GM21717 (cell line): ENCODE data around the gene SCAP.

ENCODE experiments used
- ATAC-seq: cut with Tn5 transposase; IDR thresholded peaks from one replicate; pipeline ENCODE4 v1.9.1; 2021; ENCODE audit warnings: mild to moderate bottlenecking, moderate library complexity; ENCODE audit not compliant: unreplicated experiment

Gene SCAP

DNA sequence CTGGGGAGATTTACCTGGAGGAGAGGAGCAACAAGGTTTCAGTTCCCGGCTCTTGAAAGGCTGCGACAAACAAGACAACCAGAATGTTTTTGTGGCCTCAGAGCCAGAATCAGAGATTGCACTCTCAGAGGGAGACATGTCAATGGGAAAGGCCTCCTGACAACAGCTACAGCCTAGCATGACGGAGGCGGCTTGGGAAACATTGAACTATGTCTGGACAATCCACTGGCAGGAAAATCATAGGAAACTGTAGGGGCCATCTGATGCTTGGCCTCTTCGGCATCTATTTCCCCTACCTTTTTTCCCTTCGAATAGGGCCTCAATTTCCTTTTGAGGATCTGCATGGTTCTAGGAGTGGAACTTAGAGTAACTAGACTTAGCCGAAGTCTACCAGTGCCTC is 108.1 kb downstream of the SCAP start:
- ATAC-seq = no peak

DNA sequence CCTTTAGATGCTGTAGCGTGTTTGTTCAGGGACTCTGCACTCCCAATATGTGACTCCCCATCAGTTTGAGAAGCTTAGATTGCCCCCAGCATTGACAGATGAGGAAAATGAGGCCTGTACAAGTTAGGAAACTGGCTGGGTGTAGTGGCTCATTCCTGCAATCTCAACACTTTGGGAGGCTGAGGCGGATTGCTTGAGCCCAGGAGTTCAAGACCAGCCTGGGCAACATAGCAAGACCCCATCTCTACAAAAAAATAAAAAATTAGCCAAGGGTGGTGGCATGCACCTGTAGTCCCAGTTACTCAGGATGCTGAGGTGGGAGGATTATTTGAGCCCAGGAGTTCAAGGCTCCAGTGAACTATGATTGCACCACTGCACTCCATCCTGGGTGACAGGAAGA is 108.9 kb downstream of the SCAP start:
- no peak for ATAC-seq

GRCh38 chr3:47365213-47366153 is 110.3 kb downstream of the SCAP start:
- no peak for ATAC-seq
